HCT116 (cell line): ENCODE results near the gene RAET1G. TPM values are rescaled to one million over a fixed set of nuclear protein-coding genes. Genes with fewer than 3 reads are reported as not detected.

Experiments used
- ATAC-seq: fragments of 200-7000 bp; cut with Tn5 transposase; 2 replicates; pipeline ENCODE4 v1.9.1; 2020; ENCODE audit warnings: mild to moderate bottlenecking, moderate library complexity
- BruUV-seq: library from RNA; stranded (reverse); fragments of 400-500 nt; replicated peaks from 2 replicates; lab custom pipeline; 2021; lab: Mats Ljungman, UMichigan
- CTCF ChIA-PET: fragments of 300-600 bp; sonication (Branson Sonifier 250); formaldehyde crosslinking; loops from one replicate; lab custom pipeline; 2021; ENCODE audit warnings: antibody characterized with exemption; lab: Charles Lee
- POLR2A ChIA-PET: fragments of 300-600, 350-600 bp; sonication (Branson Sonifier 250); formaldehyde crosslinking; loops from one replicate; lab custom pipeline; 2021; ENCODE audit warnings: antibody characterized with exemption; lab: Charles Lee
- RAD21 ChIA-PET, 2 experiments: fragments of 300-600 bp; sonication (Branson Sonifier 250); formaldehyde crosslinking; loops; one replicate each; lab custom pipeline; 2023; ENCODE audit warnings: low total read pairs in 2 of 2; ENCODE audit not compliant: uncharacterized antibody in 2 of 2, unreplicated experiment in 2 of 2, low non-redundant PET in 1 of 2; lab: Charles Lee
- DNase-seq: peaks from one replicate; pipeline ENCODE4 v3.0.0-alpha.2; 2010; ENCODE audit warnings: low read depth, low spot score
- H2AFZ ChIP-seq: fragments of 200-600 bp; shearing (Covaris generic), sonication (generic); 2 replicates; pipeline ENCODE4 v1.6.1; 2017; ENCODE audit warnings: low read depth, mixed run types, mixed read lengths, antibody characterized with exemption, low read length; ENCODE audit not compliant: poor library complexity, severe bottlenecking
- H3K27ac ChIP-seq: 2 replicates; pipeline ENCODE4 v1.5.1; 2012; ENCODE audit warnings: low read depth, low read length
- H3K27me3 ChIP-seq: fragments of 200-600 bp; sonication (generic); 2 replicates; pipeline ENCODE4 v1.6.1; 2016; ENCODE audit warnings: mixed run types, low read length, mixed read lengths; ENCODE audit not compliant: insufficient read depth
- H3K36me3 ChIP-seq, 2 experiments: fragments of 200-500 bp in 1 of 2; fragments of 200-600 bp in 1 of 2; sonication (Bioruptor generic) in 1 of 2; sonication (generic) in 1 of 2; 2 replicates each; pipeline versions ENCODE4 v1.5.1 to v1.6.1; 2014 to 2016; ENCODE audit warnings: low read length in 2 of 2, inconsistent platforms in 1 of 2, mixed read lengths in 1 of 2, mixed run types in 1 of 2; ENCODE audit not compliant: insufficient read depth in 2 of 2, control insufficient read depth in 1 of 2
- H3K4me1 ChIP-seq, 2 experiments: fragments of 200-600 bp in 1 of 2; sonication (generic) in 1 of 2; 2 replicates each; pipeline versions ENCODE4 v1.5.1 to v1.6.1; 2012 to 2017; ENCODE audit warnings: low read length in 2 of 2, inconsistent platforms in 1 of 2, mild to moderate bottlenecking in 1 of 2, mixed read lengths in 1 of 2, mixed run types in 1 of 2, moderate library complexity in 1 of 2; ENCODE audit not compliant: insufficient read depth in 2 of 2, control insufficient read depth in 1 of 2
- H3K4me2 ChIP-seq: fragments of 200-600 bp; sonication (generic); 2 replicates; pipeline ENCODE4 v1.6.1; 2017; ENCODE audit warnings: mixed run types, low read length, mixed read lengths
- H3K4me3 ChIP-seq, 2 experiments: fragments of 200-600 bp in 1 of 2; sonication (generic) in 1 of 2; replicated peaks in 1 of 2; 2 replicates each; pipeline ENCODE4 v1.5.1; 2011 to 2016; ENCODE audit warnings: low read length in 2 of 2, control low read depth in 1 of 2, low read depth in 1 of 2, mild to moderate bottlenecking in 1 of 2, mixed read lengths in 1 of 2, mixed run types in 1 of 2
- H3K79me2 ChIP-seq: fragments of 200-600 bp; sonication (generic); 2 replicates; pipeline ENCODE4 v1.6.1; 2017; ENCODE audit warnings: mild to moderate bottlenecking, mixed run types, low read length, moderate library complexity, mixed read lengths; ENCODE audit not compliant: insufficient read depth
- H3K9ac ChIP-seq: fragments of 200-600 bp; sonication (generic); 2 replicates; pipeline ENCODE4 v1.6.1; 2016; ENCODE audit warnings: low read length, mixed read lengths
- H3K9me2 ChIP-seq: fragments of 200-600 bp; sonication (generic), shearing (Covaris generic); 2 replicates; pipeline ENCODE4 v1.6.1; 2017; ENCODE audit warnings: mixed run types, mild to moderate bottlenecking, moderate library complexity; ENCODE audit not compliant: insufficient read depth
- H3K9me3 ChIP-seq, 2 experiments: fragments of 200-500 bp in 1 of 2; fragments of 200-600 bp in 1 of 2; sonication (Bioruptor generic) in 1 of 2; sonication (generic) in 1 of 2; 2 replicates each; pipeline ENCODE4 v1.6.1; 2014 to 2017; ENCODE audit warnings: low read length in 2 of 2, mixed read lengths in 2 of 2, inconsistent platforms in 1 of 2, low read depth in 1 of 2, mild to moderate bottlenecking in 1 of 2, mixed run types in 1 of 2, moderate library complexity in 1 of 2; ENCODE audit not compliant: control insufficient read depth in 1 of 2, insufficient read depth in 1 of 2
- H4K20me1 ChIP-seq: fragments of 200-600 bp; sonication (generic), shearing (Covaris generic); 2 replicates; pipeline ENCODE4 v1.6.1; 2017; ENCODE audit warnings: mixed run types, mild to moderate bottlenecking, moderate library complexity; ENCODE audit not compliant: insufficient read depth
- CBX3 ChIP-seq: IDR thresholded peaks from 2 replicates; pipeline ENCODE4 v1.6.1; 2012; ENCODE audit warnings: low read depth
- CEBPB ChIP-seq: IDR thresholded peaks from 2 replicates; pipeline ENCODE4 v1.6.1; 2012; ENCODE audit warnings: low read depth
- ELF1 ChIP-seq: IDR thresholded peaks from 2 replicates; pipeline ENCODE4 v1.6.1; 2012; ENCODE audit warnings: low read depth, borderline replicate concordance
- EZH2 ChIP-seq: fragments of 200-600 bp; sonication (generic); IDR thresholded peaks from 2 replicates; pipeline ENCODE4 v1.6.1; 2017; ENCODE audit warnings: antibody characterized with exemption, mixed run types
- POLR2AphosphoS5 ChIP-seq: IDR thresholded peaks from 2 replicates; pipeline ENCODE4 v1.6.1; 2011; ENCODE audit warnings: mild to moderate bottlenecking, low read depth, low read length, moderate library complexity
- TCF7L2 ChIP-seq: IDR thresholded peaks from 2 replicates; pipeline ENCODE4 v1.7.0; 2011; ENCODE audit warnings: borderline replicate concordance, inconsistent platforms; ENCODE audit not compliant: insufficient read depth, insufficient read length; ENCODE audit errors: extremely low read depth
- YY1 ChIP-seq: IDR thresholded peaks from 2 replicates; pipeline ENCODE4 v1.6.1; 2011; ENCODE audit warnings: low read length, low read depth, moderate library complexity, mild to moderate bottlenecking; ENCODE audit not compliant: insufficient replicate concordance; ENCODE audit errors: extremely low read depth
- ZFX ChIP-seq: fragments of 450-650 bp; IDR thresholded peaks from 2 replicates; pipeline ENCODE4 v1.6.1; 2017
- ZNF274 ChIP-seq: fragments of 200-500 bp; sonication (Bioruptor generic); IDR thresholded peaks from 2 replicates; pipeline ENCODE4 v1.6.1; 2014; ENCODE audit warnings: mild to moderate bottlenecking, low read depth, low read length, inconsistent platforms
- intact Hi-C: fragments of 100-400 bp; cut with micrococcal nuclease; formaldehyde crosslinking; loops from 2 replicates; pipeline ENCODE4 v1.10.0; 2022
- total RNA-seq: library from RNA; stranded (reverse); gene quantifications from one replicate; pipeline ENCODE4 v1.2.1, GENCODE V29; 2021; ENCODE audit not compliant: unreplicated experiment
- TF ChIP-seq, protein P1 (sequence below): IDR thresholded peaks from 2 replicates; pipeline ENCODE4 v1.6.1; 2012
- TF ChIP-seq, protein P2 (sequence below), 3 experiments: fragments of 200-600 bp in 1 of 3; sonication (generic) in 1 of 3; IDR thresholded peaks in 2 of 3; conservative IDR thresholded peaks in 1 of 3; 2 replicates each; pipeline ENCODE4 v1.5.1; 2012 to 2017; ENCODE audit warnings: low read depth in 2 of 3, low read length in 2 of 3, antibody characterized with exemption in 1 of 3, borderline replicate concordance in 1 of 3, control low read depth in 1 of 3, mild to moderate bottlenecking in 1 of 3, mixed read lengths in 1 of 3, mixed run types in 1 of 3, moderate library complexity in 1 of 3; ENCODE audit not compliant: insufficient read depth in 1 of 3
- TF ChIP-seq, protein P3 (sequence below): IDR thresholded peaks from 2 replicates; pipeline ENCODE4 v1.6.1; 2011; ENCODE audit warnings: mild to moderate bottlenecking, low read length, moderate library complexity; ENCODE audit not compliant: insufficient replicate concordance; ENCODE audit errors: extremely low read depth

The RAET1G gene
- total RNA-seq, 1 experiment from 2014 or later: 0.37 TPM

DNA sequence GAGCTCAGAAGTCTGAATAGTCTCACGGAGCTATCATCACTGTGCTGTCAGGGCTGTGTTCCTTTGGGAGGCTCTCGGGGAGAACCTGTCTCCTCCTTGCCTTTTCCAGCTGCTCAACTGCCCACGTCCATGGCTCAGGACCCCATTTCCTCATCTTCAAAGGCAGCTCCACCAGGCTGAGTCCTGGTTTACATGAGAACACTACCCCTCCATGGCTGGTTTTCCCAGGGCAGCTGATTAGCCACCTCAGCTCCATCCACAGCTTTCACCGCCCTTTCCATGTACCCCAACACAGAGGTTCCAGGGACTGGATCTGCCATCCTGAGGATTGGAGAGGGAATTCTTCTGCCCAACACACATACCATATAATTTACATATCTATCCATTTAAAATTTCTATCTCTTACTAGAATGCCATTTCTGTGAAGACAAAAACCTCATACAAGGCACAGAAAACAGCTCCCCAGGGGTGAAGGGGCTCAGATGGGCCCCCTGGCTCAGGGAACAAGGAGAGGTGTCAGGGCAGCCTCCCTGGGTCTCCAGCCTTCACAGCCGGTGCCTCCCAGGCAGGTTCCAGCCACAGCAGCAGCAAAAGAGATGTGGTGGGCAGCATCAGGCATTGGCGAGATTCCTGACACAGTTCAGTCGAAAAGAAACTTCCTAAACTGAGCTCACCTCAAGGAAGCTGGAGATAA, 22.8 kb downstream of the RAET1G start:
- ChIA-PET POLR2A (no interaction called here), CTCF (no interaction called here), RAD21 (no interaction called here)
- Histone ChIP-seq H4K20me1 (no peaks in the 10 kb centered on the region), H3K36me3 (no peaks in the 10 kb centered on the region), H3K27ac (no peak overlapping the region), H3K4me1 (peaks cover 33 to 34% of the 10 kb centered on the region in 2 experiments), H3K4me3 (no peak overlapping the region), H2AFZ (no peak overlapping the region), H3K4me2 (no peak overlapping the region), H3K9me2 (no peaks in the 10 kb centered on the region), H3K9ac (no peak overlapping the region), H3K27me3 (no peaks in the 10 kb centered on the region), H3K9me3 (no peaks in the 10 kb centered on the region), H3K79me2 (no peaks in the 10 kb centered on the region)
- DNase-seq: no peak
- TF ChIP-seq CEBPB: no peak
- no peak for TF ChIP-seq CBX3
- TF ChIP-seq ZFX: no peak
- TF ChIP-seq YY1: no peak
- no peak for TF ChIP-seq ZNF274
- TF ChIP-seq EZH2: no peak
- TF ChIP-seq, protein P1, sequence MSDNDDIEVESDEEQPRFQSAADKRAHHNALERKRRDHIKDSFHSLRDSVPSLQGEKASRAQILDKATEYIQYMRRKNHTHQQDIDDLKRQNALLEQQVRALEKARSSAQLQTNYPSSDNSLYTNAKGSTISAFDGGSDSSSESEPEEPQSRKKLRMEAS: no peak
- TF ChIP-seq, protein P2, sequence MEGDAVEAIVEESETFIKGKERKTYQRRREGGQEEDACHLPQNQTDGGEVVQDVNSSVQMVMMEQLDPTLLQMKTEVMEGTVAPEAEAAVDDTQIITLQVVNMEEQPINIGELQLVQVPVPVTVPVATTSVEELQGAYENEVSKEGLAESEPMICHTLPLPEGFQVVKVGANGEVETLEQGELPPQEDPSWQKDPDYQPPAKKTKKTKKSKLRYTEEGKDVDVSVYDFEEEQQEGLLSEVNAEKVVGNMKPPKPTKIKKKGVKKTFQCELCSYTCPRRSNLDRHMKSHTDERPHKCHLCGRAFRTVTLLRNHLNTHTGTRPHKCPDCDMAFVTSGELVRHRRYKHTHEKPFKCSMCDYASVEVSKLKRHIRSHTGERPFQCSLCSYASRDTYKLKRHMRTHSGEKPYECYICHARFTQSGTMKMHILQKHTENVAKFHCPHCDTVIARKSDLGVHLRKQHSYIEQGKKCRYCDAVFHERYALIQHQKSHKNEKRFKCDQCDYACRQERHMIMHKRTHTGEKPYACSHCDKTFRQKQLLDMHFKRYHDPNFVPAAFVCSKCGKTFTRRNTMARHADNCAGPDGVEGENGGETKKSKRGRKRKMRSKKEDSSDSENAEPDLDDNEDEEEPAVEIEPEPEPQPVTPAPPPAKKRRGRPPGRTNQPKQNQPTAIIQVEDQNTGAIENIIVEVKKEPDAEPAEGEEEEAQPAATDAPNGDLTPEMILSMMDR (IDR thresholded peaks at IDR 0.05 in 2 of 3, conservative IDR thresholded peaks at IDR 0.05 in 1 of 3; ENCODE audit: borderline replicate concordance in 1 of 3, insufficient read depth in 1 of 3, low read depth in 2 of 3, low read length in 2 of 3): no peak
- TF ChIP-seq TCF7L2: no peak
- TF ChIP-seq POLR2AphosphoS5: no peak
- TF ChIP-seq ELF1: no peak
- TF ChIP-seq, protein P3, sequence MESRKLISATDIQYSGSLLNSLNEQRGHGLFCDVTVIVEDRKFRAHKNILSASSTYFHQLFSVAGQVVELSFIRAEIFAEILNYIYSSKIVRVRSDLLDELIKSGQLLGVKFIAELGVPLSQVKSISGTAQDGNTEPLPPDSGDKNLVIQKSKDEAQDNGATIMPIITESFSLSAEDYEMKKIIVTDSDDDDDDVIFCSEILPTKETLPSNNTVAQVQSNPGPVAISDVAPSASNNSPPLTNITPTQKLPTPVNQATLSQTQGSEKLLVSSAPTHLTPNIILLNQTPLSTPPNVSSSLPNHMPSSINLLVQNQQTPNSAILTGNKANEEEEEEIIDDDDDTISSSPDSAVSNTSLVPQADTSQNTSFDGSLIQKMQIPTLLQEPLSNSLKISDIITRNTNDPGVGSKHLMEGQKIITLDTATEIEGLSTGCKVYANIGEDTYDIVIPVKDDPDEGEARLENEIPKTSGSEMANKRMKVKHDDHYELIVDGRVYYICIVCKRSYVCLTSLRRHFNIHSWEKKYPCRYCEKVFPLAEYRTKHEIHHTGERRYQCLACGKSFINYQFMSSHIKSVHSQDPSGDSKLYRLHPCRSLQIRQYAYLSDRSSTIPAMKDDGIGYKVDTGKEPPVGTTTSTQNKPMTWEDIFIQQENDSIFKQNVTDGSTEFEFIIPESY: no peak
- ATAC-seq: no peak
- no TSS peak for BruUV-seq
- intact Hi-C loops: loop anchor here (5.0 kb wide), 1 partner anchor 253 kb away; the partner anchor contains the start of gene KATNA1
